G401 (cell line): Measurements from ENCODE around the gene ARHGAP42. TPM values are rescaled to one million over a fixed set of nuclear protein-coding genes. Genes with fewer than 3 reads are reported as not detected.
A peak's percentile ranks its signal among the peaks of the same experiment; 100 is the strongest.

Experiments used
- DNase-seq: peaks from one replicate; pipeline ENCODE4 v3.0.0-alpha.2; 2015; ENCODE audit warnings: low spot score
- in situ Hi-C: cut with HindIII; loops from 2 replicates; pipeline ENCODE4 v1.10.0; 2016; ENCODE audit warnings: low sequenced_read_pairs, mixed read lengths
- total RNA-seq: library from RNA; depleted of rRNA; stranded (reverse); fragments of >200 nt; shearing (Covaris generic); gene quantifications from 2 replicates; pipeline ENCODE4 v1.2.3, GENCODE V29; 2014

The ARHGAP42 gene
- total RNA-seq, 1 experiment from 2014 or later: not detected

- in situ Hi-C loops: no loop called here
- DNase-seq: no peak
Observed at GRCh38 chr11:100920593-100920992, 233.5 kb downstream of the ARHGAP42 start.

GRCh38 chr11:100922121-100922520 is 235.0 kb downstream of the ARHGAP42 start:
- no peak for DNase-seq
- in situ Hi-C loops: no loop called here

- DNase-seq: no peak
- in situ Hi-C loops: no loop called here
Observed at GRCh38 chr11:100923555-100923954, 236.5 kb downstream of the ARHGAP42 start.

GRCh38 chr11:100925935-100926334 is 238.8 kb downstream of the ARHGAP42 start:
- no peak for DNase-seq
- in situ Hi-C loops: no loop called here

- in situ Hi-C loops: no loop called here
Observed at GRCh38 chr11:100927579-100927978, 240.5 kb downstream of the ARHGAP42 start.

GRCh38 chr11:100928426-100928825 is 241.3 kb downstream of the ARHGAP42 start:
- in situ Hi-C loops: no loop called here

More at GRCh38 chr11:100927579-100927978, 240.5 kb downstream of the ARHGAP42 start:
- no peak for DNase-seq

GRCh38 chr11:100929377-100929776 is 242.3 kb downstream of the ARHGAP42 start:
- in situ Hi-C loops: no loop called here
- DNase-seq: no peak

More at GRCh38 chr11:100928426-100928825, 241.3 kb downstream of the ARHGAP42 start:
- no peak for DNase-seq

- DNase-seq: peak; percentile 75
- in situ Hi-C loops: no loop called here
Observed at GRCh38 chr11:100930185-100930778, 243.2 kb downstream of the ARHGAP42 start.

GRCh38 chr11:100932474-100933100 is 245.5 kb downstream of the ARHGAP42 start:
- DNase-seq: peak; percentile 29
- in situ Hi-C loops: no loop called here

GRCh38 chr11:100936781-100937180 is 249.7 kb downstream of the ARHGAP42 start:
- DNase-seq: no peak
- in situ Hi-C loops: no loop called here

- in situ Hi-C loops: no loop called here
- no peak for DNase-seq
Observed at GRCh38 chr11:100939571-100939970, 252.5 kb downstream of the ARHGAP42 start.

GRCh38 chr11:100940111-100940510 is 253.0 kb downstream of the ARHGAP42 start:
- in situ Hi-C loops: no loop called here
- DNase-seq: no peak

- in situ Hi-C loops: no loop called here
- DNase-seq: no peak
Observed at GRCh38 chr11:100941033-100941432, 253.9 kb downstream of the ARHGAP42 start.

- no peak for DNase-seq
- in situ Hi-C loops: no loop called here
Observed at GRCh38 chr11:100942016-100942415, 254.9 kb downstream of the ARHGAP42 start.

GRCh38 chr11:100948936-100949335 is 261.8 kb downstream of the ARHGAP42 start:
- DNase-seq: no peak
- in situ Hi-C loops: no loop called here

- no peak for DNase-seq
- in situ Hi-C loops: no loop called here
Observed at GRCh38 chr11:100949443-100949842, 262.4 kb downstream of the ARHGAP42 start.

- in situ Hi-C loops: no loop called here
- DNase-seq: no peak
Observed at GRCh38 chr11:100955318-100955717, 268.2 kb downstream of the ARHGAP42 start.

- DNase-seq: no peak
- in situ Hi-C loops: no loop called here
Observed at GRCh38 chr11:100956351-100956750, 269.3 kb downstream of the ARHGAP42 start.

- in situ Hi-C loops: no loop called here
- DNase-seq: no peak
Observed at GRCh38 chr11:100957499-100957898, 270.4 kb downstream of the ARHGAP42 start.

- DNase-seq: no peak
- in situ Hi-C loops: no loop called here
Observed at GRCh38 chr11:100961633-100962032, 274.5 kb downstream of the ARHGAP42 start.

- in situ Hi-C loops: no loop called here
- no peak for DNase-seq
Observed at GRCh38 chr11:100963375-100963774, 276.3 kb downstream of the ARHGAP42 start.
